ENCODE data around the gene MORF4L1.

GRCh38 chr15:78850941-78851755, 21.5 kb upstream of the MORF4L1 start:
- TF ChIP-seq REST (IDR thresholded peaks at IDR 0.05; ENCODE audit: insufficient read depth in 1 of 2, low read depth in 2 of 2, low read length in 2 of 2): no peak
- no peak for TF ChIP-seq POLR2AphosphoS5 (IDR thresholded peaks at IDR 0.05; ENCODE audit: low read depth, low read length)
- TF ChIP-seq SIN3A (IDR thresholded peaks at IDR 0.05; ENCODE audit: borderline replicate concordance, insufficient read depth, low read length): no peak

Data from PFSK-1 (cell line).